ENCODE measurements around the gene SPART. TPM values are rescaled to one million over a fixed set of nuclear protein-coding genes. Genes with fewer than 3 reads are reported as not detected.

Gene SPART
- total RNA-seq, 1 experiment from 2014 or later: 46.0 TPM

- no peaks in the 10 kb centered on the region for H3K27me3 ChIP-seq (ENCODE audit: control insufficient read depth, insufficient read depth, low read length)
- no peak overlapping the region for H3K4me3 ChIP-seq (ENCODE audit: insufficient read depth, low read depth, low read length)
- no peak for DNase-seq
- peaks cover 3% of the 10 kb centered on the region; the same call in 1 of the 2 replicates for H3K36me3 ChIP-seq (replicated peaks; ENCODE audit: control insufficient read depth, insufficient read depth, low read length)
Observed at GRCh38 chr13:36273431-36273830, 72.8 kb downstream of the SPART start.

- DNase-seq: no peak
- H3K27me3 ChIP-seq (ENCODE audit: control insufficient read depth, insufficient read depth, low read length): no peaks in the 10 kb centered on the region
- peaks cover 2% of the 10 kb centered on the region for H3K36me3 ChIP-seq (replicated peaks; ENCODE audit: control insufficient read depth, insufficient read depth, low read length)
- H3K4me3 ChIP-seq (ENCODE audit: insufficient read depth, low read depth, low read length): no peak overlapping the region
Observed at GRCh38 chr13:36261976-36262375, 84.2 kb downstream of the SPART start.

DNA sequence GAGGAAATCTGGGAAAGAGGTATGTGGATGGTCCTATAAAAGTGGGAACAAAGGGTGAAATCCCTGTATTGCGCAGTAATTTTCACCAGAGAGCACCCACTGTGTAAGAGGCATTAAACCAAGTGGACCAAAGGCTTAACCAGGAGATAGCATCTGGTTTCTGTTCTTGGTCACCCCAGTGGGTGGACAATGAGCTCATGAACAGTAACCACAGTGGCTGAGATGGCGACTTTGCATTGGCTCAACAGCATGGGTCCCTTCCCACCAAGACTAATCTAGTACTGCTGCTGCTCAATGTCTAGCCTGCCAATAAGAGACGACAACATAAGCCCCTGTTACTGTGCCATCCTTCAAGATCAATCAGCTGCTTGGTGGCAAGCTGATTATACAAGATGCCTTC lies 85.2 kb downstream of the SPART start:
- DNase-seq: no peak
- Histone ChIP-seq H3K36me3 (replicated peaks; ENCODE audit: control insufficient read depth, insufficient read depth, low read length) (no peaks in the 10 kb centered on the region), H3K4me3 (ENCODE audit: insufficient read depth, low read depth, low read length) (no peak overlapping the region), H3K27me3 (ENCODE audit: control insufficient read depth, insufficient read depth, low read length) (no peaks in the 10 kb centered on the region)

GRCh38 chr13:36259361-36260137 lies 86.6 kb downstream of the SPART start:
- Histone ChIP-seq H3K27me3 (ENCODE audit: control insufficient read depth, insufficient read depth, low read length) (no peaks in the 10 kb centered on the region), H3K36me3 (replicated peaks; ENCODE audit: control insufficient read depth, insufficient read depth, low read length) (no peaks in the 10 kb centered on the region), H3K4me3 (ENCODE audit: insufficient read depth, low read depth, low read length) (no peak overlapping the region)
- DNase-seq: no peak

- no peak overlapping the region for H3K4me3 ChIP-seq (ENCODE audit: insufficient read depth, low read depth, low read length)
- H3K27me3 ChIP-seq (ENCODE audit: control insufficient read depth, insufficient read depth, low read length): no peaks in the 10 kb centered on the region
- peak; percentile 26 for DNase-seq
- H3K36me3 ChIP-seq (replicated peaks; ENCODE audit: control insufficient read depth, insufficient read depth, low read length): no peaks in the 10 kb centered on the region
Observed at GRCh38 chr13:36258831-36259230, 87.4 kb downstream of the SPART start.

Other genes with a start within 250 kb of the SPART start
- 10.4 and 12.8 TPM in 2 replicates for gene DCLK1, start 215.0 kb downstream of the SPART start, total RNA-seq (2014; rRNA removed; shearing (Covaris generic))
- gene SOHLH2, start 131.8 kb downstream of the SPART start, total RNA-seq (2014; rRNA removed; shearing (Covaris generic)): 4.2 and 6.4 TPM in 2 replicates
- gene CCDC169, start 48.6 kb downstream of the SPART start, total RNA-seq (2014; rRNA removed; shearing (Covaris generic)): 19.9 and 32.7 TPM in 2 replicates
- gene CCNA1, start 86.1 kb upstream of the SPART start, total RNA-seq (2014; rRNA removed; shearing (Covaris generic)): 0.97 and 3.4 TPM in 2 replicates